ENCODE data around the gene PLA2G2A. TPM values are rescaled to one million over a fixed set of nuclear protein-coding genes. Genes with fewer than 3 reads are reported as not detected.

Gene PLA2G2A
- polyA plus RNA-seq, 1 of the 3 experiments (the other 2 are of a cell fraction): not detected

DNA sequence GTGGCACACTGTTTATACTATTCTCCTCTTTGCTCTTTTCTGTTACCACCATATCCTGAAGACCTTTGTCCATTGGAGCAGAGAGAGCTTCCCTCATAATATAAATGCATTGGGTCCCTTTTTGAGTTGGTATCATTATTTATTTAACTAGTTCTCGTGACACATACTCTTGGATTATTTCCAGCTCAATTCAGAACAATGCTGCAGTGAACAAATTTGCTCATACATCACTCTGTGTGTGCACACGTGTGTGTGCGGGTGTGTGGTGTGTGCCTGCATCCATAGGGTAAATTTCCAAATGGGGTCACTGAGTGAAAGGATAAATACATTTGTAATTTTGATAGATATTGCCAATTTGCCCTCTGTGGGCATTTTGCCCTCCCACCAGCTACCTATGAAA is 5.8 kb downstream of the PLA2G2A start:
- no peak overlapping the region for H3K4me2 ChIP-seq
- CTCF ChIA-PET: interaction anchor here (0.6 to 2.8 kb wide), 10 partner anchors 10 to 521 kb away, joined by 3 to 103 read pairs (median 8); no protein-coding TSS in a partner anchor
- no peaks in the 10 kb centered on the region for H3K79me2 ChIP-seq (ENCODE audit: insufficient read depth)
- H3K9me3 ChIP-seq: no peaks in the 10 kb centered on the region
- 0 out of 4 replicates have a peak, but pooled peaks cover 0 to 2% of the 10 kb centered on the region in 2 experiments for H3K4me1 ChIP-seq (ENCODE audit: control insufficient read depth in 1 of 2, insufficient read depth in 2 of 2, low read depth in 1 of 2, low read length in 1 of 2)
- H3K9me2 ChIP-seq: no peaks in the 10 kb centered on the region
- no peak overlapping the region for H3K27ac ChIP-seq (ENCODE audit: low read depth in 2 of 2, low read length in 1 of 2)
- TF ChIP-seq, protein P1, sequence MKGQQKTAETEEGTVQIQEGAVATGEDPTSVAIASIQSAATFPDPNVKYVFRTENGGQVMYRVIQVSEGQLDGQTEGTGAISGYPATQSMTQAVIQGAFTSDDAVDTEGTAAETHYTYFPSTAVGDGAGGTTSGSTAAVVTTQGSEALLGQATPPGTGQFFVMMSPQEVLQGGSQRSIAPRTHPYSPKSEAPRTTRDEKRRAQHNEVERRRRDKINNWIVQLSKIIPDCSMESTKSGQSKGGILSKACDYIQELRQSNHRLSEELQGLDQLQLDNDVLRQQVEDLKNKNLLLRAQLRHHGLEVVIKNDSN (IDR thresholded peaks at IDR 0.05; ENCODE audit: borderline replicate concordance, low read depth): no peak
- no peak for TF ChIP-seq NFIC (IDR thresholded peaks at IDR 0.05; ENCODE audit: borderline replicate concordance)
- no peak for TF ChIP-seq REST (IDR thresholded peaks at IDR 0.05; ENCODE audit: low read depth, low read length)
- TF ChIP-seq CTCF (IDR thresholded peaks at IDR 0.05): no peak
- TF ChIP-seq, protein P2, sequence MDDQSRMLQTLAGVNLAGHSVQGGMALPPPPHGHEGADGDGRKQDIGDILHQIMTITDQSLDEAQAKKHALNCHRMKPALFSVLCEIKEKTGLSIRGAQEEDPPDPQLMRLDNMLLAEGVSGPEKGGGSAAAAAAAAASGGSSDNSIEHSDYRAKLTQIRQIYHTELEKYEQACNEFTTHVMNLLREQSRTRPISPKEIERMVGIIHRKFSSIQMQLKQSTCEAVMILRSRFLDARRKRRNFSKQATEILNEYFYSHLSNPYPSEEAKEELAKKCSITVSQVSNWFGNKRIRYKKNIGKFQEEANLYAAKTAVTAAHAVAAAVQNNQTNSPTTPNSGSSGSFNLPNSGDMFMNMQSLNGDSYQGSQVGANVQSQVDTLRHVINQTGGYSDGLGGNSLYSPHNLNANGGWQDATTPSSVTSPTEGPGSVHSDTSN (IDR thresholded peaks at IDR 0.05): no peak
- no peak for TF ChIP-seq FOXJ3 (CRISPR knock-in tag; IDR thresholded peaks at IDR 0.05)
- TF ChIP-seq FOXM1 (IDR thresholded peaks at IDR 0.05; ENCODE audit: low read depth): no peak
- TF ChIP-seq, protein P3, sequence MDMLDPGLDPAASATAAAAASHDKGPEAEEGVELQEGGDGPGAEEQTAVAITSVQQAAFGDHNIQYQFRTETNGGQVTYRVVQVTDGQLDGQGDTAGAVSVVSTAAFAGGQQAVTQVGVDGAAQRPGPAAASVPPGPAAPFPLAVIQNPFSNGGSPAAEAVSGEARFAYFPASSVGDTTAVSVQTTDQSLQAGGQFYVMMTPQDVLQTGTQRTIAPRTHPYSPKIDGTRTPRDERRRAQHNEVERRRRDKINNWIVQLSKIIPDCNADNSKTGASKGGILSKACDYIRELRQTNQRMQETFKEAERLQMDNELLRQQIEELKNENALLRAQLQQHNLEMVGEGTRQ (IDR thresholded peaks at IDR 0.05; ENCODE audit: borderline replicate concordance, low read depth, low read length): no peak
- no peak for DNase-seq
- H3F3A ChIP-seq (replicated peaks; ENCODE audit: insufficient read depth): no peaks in the 10 kb centered on the region
- H4K20me1 ChIP-seq (ENCODE audit: insufficient read depth): no peaks in the 10 kb centered on the region
- WGBS (ENCODE audit: low lambda C conversion rate): 33% methylated on average over 3 of the region's 3 CpGs
- no peak overlapping the region for H3K9ac ChIP-seq
- H3K27me3 ChIP-seq (ENCODE audit: insufficient read depth): peaks cover 13% of the 10 kb centered on the region
- H2AFZ ChIP-seq (ENCODE audit: low read depth): no peak overlapping the region
- H3K4me3 ChIP-seq (ENCODE audit: low read depth in 2 of 2, low read length in 1 of 2): no peak overlapping the region
- no peaks in the 10 kb centered on the region for H3K36me3 ChIP-seq (replicated peaks in 1 of 2; ENCODE audit: control insufficient read depth in 1 of 2, insufficient read depth in 2 of 2, low read length in 1 of 2)
- POLR2A ChIA-PET: no interaction called here
